HL-60 (cell line): ENCODE data around the gene RGCC.

Experiments used
- DNase-seq, 2 experiments: peaks; one replicate each; pipeline ENCODE4 v3.0.0-alpha.2; 2010 to 2020; ENCODE audit warnings: low read depth in 1 of 2, low spot score in 1 of 2
- H3K27ac ChIP-seq: fragments of 250-450 bp; sonication (Bioruptor Pico); replicated peaks from 2 replicates; pipeline ENCODE4 v1.5.1; 2020; ENCODE audit warnings: mild to moderate bottlenecking, moderate library complexity
- H3K27me3 ChIP-seq: fragments of 250-450 bp; sonication (Bioruptor Pico); 2 replicates; pipeline ENCODE4 v1.5.1; 2021; ENCODE audit warnings: mild to moderate bottlenecking, moderate library complexity; ENCODE audit not compliant: insufficient read depth, poor library complexity, severe bottlenecking
- H3K4me3 ChIP-seq: replicated peaks from 2 replicates; pipeline ENCODE4 v1.5.1; 2011; ENCODE audit warnings: mild to moderate bottlenecking, control low read depth, low read length; ENCODE audit not compliant: insufficient read depth
- GABPA ChIP-seq: IDR thresholded peaks from 2 replicates; pipeline ENCODE4 v1.6.1; 2012; ENCODE audit warnings: low read depth
- POLR2AphosphoS5 ChIP-seq: IDR thresholded peaks from 2 replicates; pipeline ENCODE4 v1.6.1; 2012; ENCODE audit warnings: low read depth
- SPI1 ChIP-seq: IDR thresholded peaks from 2 replicates; pipeline ENCODE4 v1.6.1; 2012; ENCODE audit warnings: low read depth, mild to moderate bottlenecking, borderline replicate concordance
- TF ChIP-seq, protein P1 (sequence below): IDR thresholded peaks from one replicate; pipeline ENCODE4 v1.5.1; 2011; ENCODE audit warnings: low read length, control low read depth, inconsistent platforms; ENCODE audit not compliant: insufficient read depth
- TF ChIP-seq, protein P2 (sequence below): IDR thresholded peaks from 2 replicates; pipeline ENCODE4 v1.6.1; 2012; ENCODE audit warnings: low read depth; ENCODE audit not compliant: insufficient replicate concordance

The RGCC gene

DNA sequence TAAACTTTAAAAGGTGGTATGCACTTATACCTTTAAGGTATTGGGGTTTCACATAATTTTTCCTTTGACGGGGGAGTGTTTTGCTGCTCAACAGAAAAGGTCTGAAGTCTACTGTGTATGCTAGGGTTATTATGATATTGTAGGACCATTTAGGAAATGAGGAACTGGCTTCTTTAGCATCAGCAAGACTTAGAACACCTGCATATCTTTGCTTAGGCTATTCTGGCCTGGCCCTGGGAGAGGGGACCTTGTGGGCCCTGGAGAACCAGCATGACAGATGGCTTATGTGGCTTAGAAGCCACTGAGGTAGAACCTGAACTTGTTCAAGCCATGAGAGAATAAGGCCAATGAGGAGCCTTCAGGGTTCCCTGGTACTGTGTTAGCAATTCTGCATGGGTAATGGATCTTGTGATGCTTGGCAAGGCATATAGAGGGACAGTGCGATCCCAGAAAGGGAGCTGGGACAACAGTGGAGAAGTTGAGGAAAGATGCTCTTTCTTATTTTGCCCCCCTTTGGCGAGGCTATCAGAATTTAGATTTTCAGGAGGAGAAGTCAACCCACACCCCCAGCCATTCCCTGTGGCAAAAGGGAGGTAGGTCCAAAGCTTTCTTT, 4.3 kb downstream of the RGCC start:
- Histone ChIP-seq H3K27ac (no peak overlapping the region), H3K4me3 (no peak overlapping the region), H3K27me3 (peaks cover 4% of the 10 kb centered on the region)
- TF ChIP-seq SPI1 (peak; percentile 93), GABPA (no peak)
- no peak for DNase-seq

DNA sequence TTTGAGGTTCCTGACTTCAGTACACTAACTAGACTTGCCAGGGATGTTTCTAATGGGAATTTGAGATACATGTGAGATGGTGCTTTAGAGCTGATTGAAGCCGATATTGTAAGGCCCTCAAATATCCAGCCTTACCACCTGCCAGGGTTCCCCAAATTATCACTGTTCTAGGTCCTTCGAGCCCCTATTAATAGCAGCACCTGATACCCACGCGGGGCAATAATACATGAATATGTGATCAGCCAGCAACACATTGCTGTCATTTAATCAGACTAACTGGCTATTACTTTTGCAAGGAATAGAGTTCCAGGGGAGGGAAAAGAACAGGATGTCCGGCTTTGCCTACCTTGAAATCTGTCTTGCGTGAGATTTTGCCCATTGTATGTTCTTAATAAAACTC, 5.1 kb downstream of the RGCC start:
- no peak for TF ChIP-seq SPI1
- no peak overlapping the region for H3K27ac ChIP-seq
- DNase-seq = no peak
- no peak overlapping the region for H3K4me3 ChIP-seq
- H3K27me3 ChIP-seq = no peaks in the 10 kb centered on the region

DNA sequence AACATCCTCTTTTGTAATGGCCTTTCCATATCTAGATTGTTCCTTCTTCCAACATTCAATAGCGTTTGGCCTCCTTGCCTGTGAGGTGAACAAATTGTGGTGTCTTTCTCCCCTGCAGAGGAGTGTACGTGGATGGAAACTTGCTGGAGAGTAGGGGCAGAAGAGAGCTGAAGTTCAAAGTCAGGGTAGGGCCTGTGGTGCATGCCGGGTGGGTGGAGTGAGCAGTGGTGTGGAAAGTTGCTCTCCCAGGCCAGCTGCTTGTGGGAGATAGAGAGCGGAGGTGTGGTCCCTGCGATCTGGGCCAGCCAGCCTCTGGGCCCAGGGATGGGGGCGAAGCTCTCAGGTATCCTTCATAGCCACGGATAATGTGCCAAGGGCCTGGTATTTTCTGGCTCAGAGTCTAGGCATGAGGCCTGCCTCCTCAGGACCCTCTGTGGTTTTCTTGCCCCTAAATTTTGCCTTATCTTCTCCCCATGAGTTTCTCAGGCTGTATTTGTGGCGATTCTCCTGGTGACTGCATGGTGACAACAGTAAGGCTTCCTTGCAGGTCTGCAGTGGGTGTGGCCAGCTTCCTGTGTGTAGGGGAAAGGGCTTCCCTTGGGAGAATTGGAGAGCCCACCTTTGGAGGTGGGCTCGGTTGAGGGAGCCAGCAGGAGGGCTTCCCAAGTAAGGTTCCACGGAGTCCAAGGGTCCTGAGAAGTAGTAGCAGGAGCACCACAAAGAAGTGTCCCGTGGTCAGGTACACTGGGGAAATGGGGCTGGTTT, 6.7 kb downstream of the RGCC start:
- H3K27me3 ChIP-seq = no peaks in the 10 kb centered on the region
- TF ChIP-seq, protein P1, sequence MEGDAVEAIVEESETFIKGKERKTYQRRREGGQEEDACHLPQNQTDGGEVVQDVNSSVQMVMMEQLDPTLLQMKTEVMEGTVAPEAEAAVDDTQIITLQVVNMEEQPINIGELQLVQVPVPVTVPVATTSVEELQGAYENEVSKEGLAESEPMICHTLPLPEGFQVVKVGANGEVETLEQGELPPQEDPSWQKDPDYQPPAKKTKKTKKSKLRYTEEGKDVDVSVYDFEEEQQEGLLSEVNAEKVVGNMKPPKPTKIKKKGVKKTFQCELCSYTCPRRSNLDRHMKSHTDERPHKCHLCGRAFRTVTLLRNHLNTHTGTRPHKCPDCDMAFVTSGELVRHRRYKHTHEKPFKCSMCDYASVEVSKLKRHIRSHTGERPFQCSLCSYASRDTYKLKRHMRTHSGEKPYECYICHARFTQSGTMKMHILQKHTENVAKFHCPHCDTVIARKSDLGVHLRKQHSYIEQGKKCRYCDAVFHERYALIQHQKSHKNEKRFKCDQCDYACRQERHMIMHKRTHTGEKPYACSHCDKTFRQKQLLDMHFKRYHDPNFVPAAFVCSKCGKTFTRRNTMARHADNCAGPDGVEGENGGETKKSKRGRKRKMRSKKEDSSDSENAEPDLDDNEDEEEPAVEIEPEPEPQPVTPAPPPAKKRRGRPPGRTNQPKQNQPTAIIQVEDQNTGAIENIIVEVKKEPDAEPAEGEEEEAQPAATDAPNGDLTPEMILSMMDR = no peak
- TF ChIP-seq GABPA = no peak
- TF ChIP-seq, protein P2, sequence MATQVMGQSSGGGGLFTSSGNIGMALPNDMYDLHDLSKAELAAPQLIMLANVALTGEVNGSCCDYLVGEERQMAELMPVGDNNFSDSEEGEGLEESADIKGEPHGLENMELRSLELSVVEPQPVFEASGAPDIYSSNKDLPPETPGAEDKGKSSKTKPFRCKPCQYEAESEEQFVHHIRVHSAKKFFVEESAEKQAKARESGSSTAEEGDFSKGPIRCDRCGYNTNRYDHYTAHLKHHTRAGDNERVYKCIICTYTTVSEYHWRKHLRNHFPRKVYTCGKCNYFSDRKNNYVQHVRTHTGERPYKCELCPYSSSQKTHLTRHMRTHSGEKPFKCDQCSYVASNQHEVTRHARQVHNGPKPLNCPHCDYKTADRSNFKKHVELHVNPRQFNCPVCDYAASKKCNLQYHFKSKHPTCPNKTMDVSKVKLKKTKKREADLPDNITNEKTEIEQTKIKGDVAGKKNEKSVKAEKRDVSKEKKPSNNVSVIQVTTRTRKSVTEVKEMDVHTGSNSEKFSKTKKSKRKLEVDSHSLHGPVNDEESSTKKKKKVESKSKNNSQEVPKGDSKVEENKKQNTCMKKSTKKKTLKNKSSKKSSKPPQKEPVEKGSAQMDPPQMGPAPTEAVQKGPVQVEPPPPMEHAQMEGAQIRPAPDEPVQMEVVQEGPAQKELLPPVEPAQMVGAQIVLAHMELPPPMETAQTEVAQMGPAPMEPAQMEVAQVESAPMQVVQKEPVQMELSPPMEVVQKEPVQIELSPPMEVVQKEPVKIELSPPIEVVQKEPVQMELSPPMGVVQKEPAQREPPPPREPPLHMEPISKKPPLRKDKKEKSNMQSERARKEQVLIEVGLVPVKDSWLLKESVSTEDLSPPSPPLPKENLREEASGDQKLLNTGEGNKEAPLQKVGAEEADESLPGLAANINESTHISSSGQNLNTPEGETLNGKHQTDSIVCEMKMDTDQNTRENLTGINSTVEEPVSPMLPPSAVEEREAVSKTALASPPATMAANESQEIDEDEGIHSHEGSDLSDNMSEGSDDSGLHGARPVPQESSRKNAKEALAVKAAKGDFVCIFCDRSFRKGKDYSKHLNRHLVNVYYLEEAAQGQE = no peak
- TF ChIP-seq SPI1 = no peak
- no peak for TF ChIP-seq POLR2AphosphoS5
- H3K4me3 ChIP-seq = no peak overlapping the region
- H3K27ac ChIP-seq = peak overlapping the region; percentile 64
- DNase-seq = no peak

DNA sequence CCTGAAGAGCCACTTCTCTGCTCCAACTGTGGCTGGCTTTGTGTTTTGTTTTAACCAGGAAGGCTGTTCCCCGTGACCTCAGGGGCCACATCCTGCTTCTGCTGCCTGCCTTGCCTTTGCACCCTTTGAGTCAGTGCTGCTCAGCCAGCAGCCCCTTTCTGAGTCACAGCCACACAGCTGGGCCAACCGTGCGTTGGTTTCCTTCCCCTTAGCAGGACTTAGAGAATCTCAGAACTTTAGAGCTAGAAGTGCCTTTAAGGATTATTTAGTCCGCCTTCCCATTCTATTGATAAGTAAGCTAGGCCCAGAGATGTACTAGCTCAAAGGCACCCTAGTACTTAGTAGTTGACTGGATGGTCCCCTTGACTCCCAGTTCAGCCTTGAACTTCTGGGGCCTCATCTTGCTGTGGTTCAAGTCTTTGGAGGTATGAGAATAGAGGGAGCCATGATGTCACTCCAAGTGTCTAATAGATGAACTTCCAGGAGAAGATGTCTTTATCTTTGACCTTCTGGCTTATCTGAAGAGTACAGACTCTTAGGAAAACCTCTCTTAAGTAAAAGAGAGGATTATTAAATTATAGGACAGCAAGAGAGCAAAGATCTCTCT, 8.0 kb downstream of the RGCC start:
- no peak overlapping the region for H3K4me3 ChIP-seq
- TF ChIP-seq, protein P2 = no peak
- TF ChIP-seq POLR2AphosphoS5 = peak; percentile 83
- no peak for TF ChIP-seq GABPA
- peak; percentile 3; the same call in 1 of the 2 replicates for TF ChIP-seq SPI1
- TF ChIP-seq, protein P1 = no peak
- H3K27me3 ChIP-seq = no peaks in the 10 kb centered on the region
- peak; percentile 62 to 92 for DNase-seq
- H3K27ac ChIP-seq = peak overlapping the region; percentile 64
